ENCODE results near the gene CFHR2.
"Not testable (repeated sequence)": the region's sequence is repeated elsewhere in the genome, so short reads cannot be mapped to it uniquely, and the experiment has no call there.

Gene CFHR2

GRCh38 chr1:196943568-196943967 lies at the start of gene CFHR2:
CFHR2 (plus strand) TSS chr1:196943738; CDS start chr1:196943881, 143 bp downstream.
- H3K27ac ChIP-seq; DNase-seq (ENCODE audit: low spot score); H3K4me3 ChIP-seq: not testable (repeated sequence)

GRCh38 chr1:196896355-196896754 lies 47.2 kb upstream of the CFHR2 start:
- Histone ChIP-seq H3K27ac (no peak overlapping the region), H3K4me3 (no peak overlapping the region)
- no peak for DNase-seq (ENCODE audit: low spot score)
- no peak for TF ChIP-seq CTCF (IDR thresholded peaks at IDR 0.05)

GRCh38 chr1:196897158-196897828 lies 46.2 kb upstream of the CFHR2 start:
- H3K27ac ChIP-seq: no peak overlapping the region
- H3K4me3 ChIP-seq: no peak overlapping the region
- no peak for TF ChIP-seq CTCF (IDR thresholded peaks at IDR 0.05)
- no peak for DNase-seq (ENCODE audit: low spot score)

DNA sequence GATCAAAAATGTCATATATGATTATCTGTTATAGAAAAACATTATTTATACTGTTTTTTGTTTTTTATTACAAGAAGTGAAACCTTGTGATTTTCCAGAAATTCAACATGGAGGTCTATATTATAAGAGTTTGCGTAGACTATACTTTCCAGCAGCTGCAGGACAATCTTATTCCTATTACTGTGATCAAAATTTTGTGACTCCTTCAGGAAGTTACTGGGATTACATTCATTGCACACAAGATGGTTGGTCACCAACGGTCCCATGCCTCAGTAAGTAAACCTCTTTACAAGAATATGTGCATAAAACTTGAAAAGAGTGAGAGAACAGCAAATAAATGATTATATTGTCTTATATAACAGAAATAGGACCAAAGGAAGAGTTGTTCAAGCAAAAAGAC lies 41.2 kb upstream of the CFHR2 start:
- H3K27ac ChIP-seq: no peak overlapping the region
- TF ChIP-seq CTCF (IDR thresholded peaks at IDR 0.05): no peak
- no peak overlapping the region for H3K4me3 ChIP-seq
- no peak for DNase-seq (ENCODE audit: low spot score)

DNA sequence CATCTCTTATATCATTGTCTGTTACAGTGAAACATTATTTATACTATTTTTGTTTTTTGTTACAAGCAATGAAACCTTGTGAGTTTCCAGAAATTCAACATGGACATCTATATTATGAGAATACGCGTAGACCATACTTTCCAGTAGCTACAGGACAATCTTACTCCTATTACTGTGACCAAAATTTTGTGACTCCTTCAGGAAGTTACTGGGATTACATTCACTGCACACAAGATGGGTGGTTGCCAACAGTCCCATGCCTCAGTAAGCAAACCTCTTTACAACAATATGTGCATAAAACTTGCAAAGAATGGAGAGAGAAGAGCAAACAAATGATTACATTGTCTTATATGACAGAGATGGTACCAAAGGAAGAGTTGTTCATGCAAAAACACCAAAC lies 33.3 kb upstream of the CFHR2 start:
- no peak overlapping the region for H3K27ac ChIP-seq
- TF ChIP-seq CTCF (IDR thresholded peaks at IDR 0.05): no peak
- H3K4me3 ChIP-seq: no peak overlapping the region
- DNase-seq (ENCODE audit: low spot score): no peak

DNA sequence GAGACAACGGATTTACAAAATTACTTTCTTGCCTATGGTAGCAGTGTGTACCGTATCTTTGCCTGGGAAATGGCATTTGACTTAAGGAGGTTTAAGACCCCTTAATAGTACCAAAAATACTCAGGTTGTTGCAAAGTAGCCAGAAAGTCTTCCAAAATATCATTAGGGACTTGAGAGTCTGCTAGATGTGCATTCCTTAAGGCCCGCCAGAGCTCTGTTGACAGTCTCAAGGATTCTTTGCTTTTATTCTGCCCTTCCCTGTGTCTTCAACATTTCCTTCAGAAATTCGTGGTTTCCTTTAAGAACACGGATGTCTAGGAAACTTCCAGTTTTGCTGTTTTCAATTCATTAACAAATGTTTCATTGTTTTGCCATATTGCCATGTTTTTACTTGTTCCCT lies 31.3 kb upstream of the CFHR2 start:
- H3K4me3 ChIP-seq; DNase-seq (ENCODE audit: low spot score); H3K27ac ChIP-seq: not testable (repeated sequence)

- H3K27ac ChIP-seq; H3K4me3 ChIP-seq; DNase-seq (ENCODE audit: low spot score): not testable (repeated sequence)
Measured at GRCh38 chr1:196926839-196927238, 16.7 kb upstream of the CFHR2 start.

DNA sequence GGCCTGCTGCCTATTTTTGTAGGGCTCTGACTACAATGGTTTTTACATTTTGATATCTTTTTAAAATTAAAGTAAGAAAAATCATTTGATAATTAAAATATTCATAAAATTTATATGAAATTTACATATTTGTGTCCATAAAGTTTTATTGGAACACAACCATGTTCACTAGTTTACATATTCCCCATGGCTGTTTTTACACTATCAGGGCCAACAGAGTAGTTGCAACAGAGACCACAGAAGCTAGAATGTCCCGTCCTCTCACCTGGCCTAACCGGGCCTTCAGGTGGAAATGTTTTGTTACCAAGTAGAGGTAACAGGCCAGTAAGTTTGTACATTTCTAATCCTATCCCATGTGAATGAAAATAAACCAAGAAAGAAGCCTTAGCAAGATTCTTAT lies 10.7 kb upstream of the CFHR2 start:
- DNase-seq (ENCODE audit: low spot score); H3K27ac ChIP-seq; H3K4me3 ChIP-seq: not testable (repeated sequence)

GRCh38 chr1:196933531-196934189 lies 9.9 kb upstream of the CFHR2 start:
- Histone ChIP-seq H3K4me3 (no peak overlapping the region), H3K27ac (no peak overlapping the region)
- DNase-seq (ENCODE audit: low spot score): no peak
- no peak for TF ChIP-seq CTCF (IDR thresholded peaks at IDR 0.05)

GRCh38 chr1:196941474-196941873 lies 2.1 kb upstream of the CFHR2 start:
- H3K27ac ChIP-seq; H3K4me3 ChIP-seq; DNase-seq (ENCODE audit: low spot score): not testable (repeated sequence)

Measured in coronary artery (tissue), 2 donors.